Liver (tissue), 3 donors: Measurements from ENCODE around the gene GLRB.

Experiments
- CTCF ChIP-seq: fragments of 150-350 bp; IDR thresholded peaks from 2 replicates; pipeline ENCODE4 v1.5.1; 2017; ENCODE audit warnings: improper control_type of control experiment, low read depth, low read length; ENCODE audit not compliant: missing input control
- GABPA ChIP-seq, 2 donors: IDR thresholded peaks in 1 of 2; conservative IDR thresholded peaks in 1 of 2; 2 replicates each; pipeline ENCODE4 v1.6.1; 2016; ENCODE audit warnings: antibody characterized with exemption in 2 of 2, mild to moderate bottlenecking in 1 of 2, moderate library complexity in 1 of 2
- RAD21 ChIP-seq, 2 donors: IDR thresholded peaks; 2 replicates each; pipeline ENCODE4 v1.6.1; 2016; ENCODE audit warnings: antibody characterized with exemption in 2 of 2, mild to moderate bottlenecking in 2 of 2
- SP1 ChIP-seq: IDR thresholded peaks from 2 replicates; pipeline ENCODE4 v1.6.1; 2018; ENCODE audit warnings: antibody characterized with exemption, mild to moderate bottlenecking
- TF ChIP-seq, protein P1 (sequence below): IDR thresholded peaks from 2 replicates; pipeline ENCODE4 v1.6.1; 2016; ENCODE audit warnings: antibody characterized with exemption, mild to moderate bottlenecking
- TF ChIP-seq, protein P2 (sequence below): IDR thresholded peaks from 2 replicates; pipeline ENCODE4 v1.6.1; 2016; ENCODE audit warnings: antibody characterized with exemption
- donor health status: healthy.
- donor health status: healthy.

DNA sequence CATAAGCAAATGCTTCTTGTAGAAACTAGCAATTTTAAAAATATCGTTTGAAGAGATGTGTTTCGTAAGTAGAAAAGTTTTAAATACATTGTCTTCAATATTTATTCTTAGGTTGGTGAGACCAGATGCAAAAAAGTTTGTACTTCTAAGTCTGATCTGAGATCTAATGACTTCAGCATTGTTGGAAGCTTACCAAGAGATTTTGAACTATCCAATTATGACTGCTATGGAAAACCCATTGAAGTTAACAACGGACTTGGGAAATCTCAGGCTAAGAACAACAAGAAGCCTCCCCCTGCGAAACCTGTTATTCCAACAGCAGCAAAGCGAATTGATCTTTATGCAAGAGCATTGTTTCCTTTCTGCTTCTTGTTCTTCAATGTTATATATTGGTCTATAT lies 94.4 kb downstream of the GLRB start:
- TF ChIP-seq CTCF (no peak), SP1 (no peak), RAD21 (IDR thresholded peaks at IDR 0.05) (no peak), GABPA (IDR thresholded peaks at IDR 0.05 in 1 of 2, conservative IDR thresholded peaks at IDR 0.05 in 1 of 2) (no peak)
- TF ChIP-seq, protein P1, sequence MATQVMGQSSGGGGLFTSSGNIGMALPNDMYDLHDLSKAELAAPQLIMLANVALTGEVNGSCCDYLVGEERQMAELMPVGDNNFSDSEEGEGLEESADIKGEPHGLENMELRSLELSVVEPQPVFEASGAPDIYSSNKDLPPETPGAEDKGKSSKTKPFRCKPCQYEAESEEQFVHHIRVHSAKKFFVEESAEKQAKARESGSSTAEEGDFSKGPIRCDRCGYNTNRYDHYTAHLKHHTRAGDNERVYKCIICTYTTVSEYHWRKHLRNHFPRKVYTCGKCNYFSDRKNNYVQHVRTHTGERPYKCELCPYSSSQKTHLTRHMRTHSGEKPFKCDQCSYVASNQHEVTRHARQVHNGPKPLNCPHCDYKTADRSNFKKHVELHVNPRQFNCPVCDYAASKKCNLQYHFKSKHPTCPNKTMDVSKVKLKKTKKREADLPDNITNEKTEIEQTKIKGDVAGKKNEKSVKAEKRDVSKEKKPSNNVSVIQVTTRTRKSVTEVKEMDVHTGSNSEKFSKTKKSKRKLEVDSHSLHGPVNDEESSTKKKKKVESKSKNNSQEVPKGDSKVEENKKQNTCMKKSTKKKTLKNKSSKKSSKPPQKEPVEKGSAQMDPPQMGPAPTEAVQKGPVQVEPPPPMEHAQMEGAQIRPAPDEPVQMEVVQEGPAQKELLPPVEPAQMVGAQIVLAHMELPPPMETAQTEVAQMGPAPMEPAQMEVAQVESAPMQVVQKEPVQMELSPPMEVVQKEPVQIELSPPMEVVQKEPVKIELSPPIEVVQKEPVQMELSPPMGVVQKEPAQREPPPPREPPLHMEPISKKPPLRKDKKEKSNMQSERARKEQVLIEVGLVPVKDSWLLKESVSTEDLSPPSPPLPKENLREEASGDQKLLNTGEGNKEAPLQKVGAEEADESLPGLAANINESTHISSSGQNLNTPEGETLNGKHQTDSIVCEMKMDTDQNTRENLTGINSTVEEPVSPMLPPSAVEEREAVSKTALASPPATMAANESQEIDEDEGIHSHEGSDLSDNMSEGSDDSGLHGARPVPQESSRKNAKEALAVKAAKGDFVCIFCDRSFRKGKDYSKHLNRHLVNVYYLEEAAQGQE: no peak
- TF ChIP-seq, protein P2, sequence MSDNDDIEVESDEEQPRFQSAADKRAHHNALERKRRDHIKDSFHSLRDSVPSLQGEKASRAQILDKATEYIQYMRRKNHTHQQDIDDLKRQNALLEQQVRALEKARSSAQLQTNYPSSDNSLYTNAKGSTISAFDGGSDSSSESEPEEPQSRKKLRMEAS: no peak
